Transverse colon (tissue), 4 donors: Measurements from ENCODE around the gene SH2B2.
"Not testable (repeated sequence)": the region's sequence is repeated elsewhere in the genome, so short reads cannot be mapped to it uniquely, and the experiment has no call there.

Experiments
- CTCF ChIP-seq, 5 experiments: fragments of 200-600 bp in 3 of 5; fragments of 450-650 bp in 2 of 5; sonication (generic) in 3 of 5; IDR thresholded peaks; 1 replicate in 2 of 5; 2 replicates in 3 of 5; pipeline ENCODE4 v1.5.1; 2016 to 2017; ENCODE audit warnings: antibody characterized with exemption in 5 of 5, inconsistent platforms in 3 of 5, mild to moderate bottlenecking in 2 of 5, moderate library complexity in 1 of 5
- EP300 ChIP-seq: sonication (generic); formaldehyde crosslinking; IDR thresholded peaks from one replicate; pipeline ENCODE4 v1.6.1; 2017; ENCODE audit warnings: antibody characterized with exemption, low read depth
- POLR2A ChIP-seq: fragments of 450-650 bp; IDR thresholded peaks from one replicate; pipeline ENCODE4 v1.6.1; 2016; ENCODE audit warnings: antibody characterized with exemption, mild to moderate bottlenecking, moderate library complexity
- POLR2AphosphoS5 ChIP-seq, 3 donors: sonication (generic); formaldehyde crosslinking; IDR thresholded peaks; one replicate each; pipeline ENCODE4 v1.6.1; 2016; ENCODE audit warnings: antibody characterized with exemption in 3 of 3

GRCh38 chr7:102337002-102337401 lies 50.3 kb downstream of the SH2B2 start:
- not testable (repeated sequence) for TF ChIP-seq EP300; CTCF (IDR thresholded peaks at IDR 0.05); POLR2A; POLR2AphosphoS5 (IDR thresholded peaks at IDR 0.05)
